AG04450 (cell line): ENCODE data around the gene FSTL4. TPM values are rescaled to one million over a fixed set of nuclear protein-coding genes. Genes with fewer than 3 reads are reported as not detected.

Experiments
- CTCF ChIA-PET: fragments of 300-600, 350-600 bp; formaldehyde crosslinking; extraction: SDS; loops from one replicate; lab custom pipeline; 2022; ENCODE audit warnings: antibody characterized with exemption, inconsistent platforms; lab: Charles Lee
- POLR2A ChIA-PET: fragments of 350-600 bp; formaldehyde crosslinking; extraction: SDS; loops from one replicate; lab custom pipeline; 2021; ENCODE audit warnings: antibody characterized with exemption, inconsistent platforms; lab: Yijun Ruan, JAX
- DNase-seq: peaks from one replicate; pipeline ENCODE4 v3.0.0-alpha.2; 2011; ENCODE audit warnings: low read depth, low spot score
- H3K27ac ChIP-seq: one replicate; pipeline ENCODE4 v1.5.1; 2012; ENCODE audit warnings: low read depth, low read length, control low read depth
- H3K27me3 ChIP-seq: one replicate; pipeline ENCODE4 v1.6.0; 2012; ENCODE audit warnings: low read length; ENCODE audit not compliant: control insufficient read depth, insufficient read depth
- H3K4me3 ChIP-seq: 2 replicates; pipeline ENCODE4 v1.5.1; 2011; ENCODE audit warnings: mild to moderate bottlenecking, low read depth, low read length, control low read depth
- H3K9me3 ChIP-seq: 2 replicates; pipeline ENCODE4 v1.5.1; 2012; ENCODE audit warnings: low read length; ENCODE audit not compliant: control insufficient read depth, insufficient read depth
- CTCF ChIP-seq: IDR thresholded peaks from 2 replicates; pipeline ENCODE4 v1.5.1; 2011; ENCODE audit warnings: low read depth, low read length, control low read depth, inconsistent platforms
- polyA plus RNA-seq: library from polyadenylated mRNA; depleted of rRNA; stranded (reverse); fragments of >200 nt; gene quantifications from 2 replicates; pipeline ENCODE4 v1.2.3, GENCODE V29; 2011

FSTL4 gene
- polyA plus RNA-seq, 1 experiment: 0.11 TPM

- ChIA-PET POLR2A (no interaction called here), CTCF (no interaction called here)
- DNase-seq: no peak
- no peak for TF ChIP-seq CTCF
- Histone ChIP-seq H3K27me3 (peaks cover 13% of the 10 kb centered on the region), H3K9me3 (no peaks in the 10 kb centered on the region; the same call in 1 of the 2 replicates), H3K4me3 (no peak overlapping the region), H3K27ac (no peak overlapping the region)
Observed at GRCh38 chr5:133368916-133369783, 243.2 kb downstream of the FSTL4 start.

GRCh38 chr5:133367984-133368383 is 244.4 kb downstream of the FSTL4 start:
- POLR2A ChIA-PET: no interaction called here
- no peak for TF ChIP-seq CTCF
- Histone ChIP-seq H3K4me3 (no peak overlapping the region), H3K27ac (no peak overlapping the region), H3K9me3 (no peaks in the 10 kb centered on the region; the same call in 1 of the 2 replicates), H3K27me3 (peaks cover 19% of the 10 kb centered on the region)
- DNase-seq: no peak
- CTCF ChIA-PET: no interaction called here

GRCh38 chr5:133367071-133367786 is 245.1 kb downstream of the FSTL4 start:
- no peak for DNase-seq
- no peak for TF ChIP-seq CTCF
- H3K27me3 ChIP-seq: peaks cover 17% of the 10 kb centered on the region
- no peak overlapping the region for H3K4me3 ChIP-seq
- POLR2A ChIA-PET: no interaction called here
- no peaks in the 10 kb centered on the region; the same call in 1 of the 2 replicates for H3K9me3 ChIP-seq
- no peak overlapping the region for H3K27ac ChIP-seq
- CTCF ChIA-PET: no interaction called here

GRCh38 chr5:133366438-133366837 is 245.9 kb downstream of the FSTL4 start:
- ChIA-PET CTCF (no interaction called here), POLR2A (no interaction called here)
- Histone ChIP-seq H3K4me3 (no peak overlapping the region), H3K27ac (no peak overlapping the region), H3K9me3 (no peaks in the 10 kb centered on the region; the same call in 1 of the 2 replicates), H3K27me3 (peaks cover 22% of the 10 kb centered on the region)
- TF ChIP-seq CTCF: no peak
- DNase-seq: no peak

- no peak for DNase-seq
- POLR2A ChIA-PET: no interaction called here
- H3K9me3 ChIP-seq: no peaks in the 10 kb centered on the region
- no peak overlapping the region for H3K4me3 ChIP-seq
- H3K27me3 ChIP-seq: peaks cover 26% of the 10 kb centered on the region
- H3K27ac ChIP-seq: no peak overlapping the region
- no peak for TF ChIP-seq CTCF
- CTCF ChIA-PET: no interaction called here
Observed at GRCh38 chr5:133365738-133366137, 246.6 kb downstream of the FSTL4 start.
